Ectodermal cell (in vitro differentiated cells): Measurements from ENCODE around the gene IL1F10.
"Not testable (repeated sequence)": the region's sequence is repeated elsewhere in the genome, so short reads cannot be mapped to it uniquely, and the experiment has no call there.

Source experiments
- H3K27ac ChIP-seq: 2 replicates; pipeline ENCODE4 v1.7.0; 2013; ENCODE audit warnings: mild to moderate bottlenecking, low read depth, low read length; ENCODE audit not compliant: insufficient read depth, poor library complexity, severe bottlenecking
- H3K27me3 ChIP-seq: 2 replicates; pipeline ENCODE4 v1.7.0; 2013; ENCODE audit warnings: mild to moderate bottlenecking, low read length; ENCODE audit not compliant: insufficient read depth, control insufficient read depth, poor library complexity, severe bottlenecking
- H3K36me3 ChIP-seq: one replicate; pipeline ENCODE4 v1.7.0; 2013; ENCODE audit warnings: low read length; ENCODE audit not compliant: control insufficient read depth, insufficient read depth
- H3K4me1 ChIP-seq: one replicate; pipeline ENCODE4 v1.7.0; 2013; ENCODE audit warnings: low read length; ENCODE audit not compliant: control insufficient read depth, insufficient read depth
- H3K4me3 ChIP-seq: 2 replicates; pipeline ENCODE4 v1.7.0; 2013; ENCODE audit warnings: low read depth, low read length, control low read depth; ENCODE audit not compliant: insufficient read depth
- H3K9me3 ChIP-seq: 2 replicates; pipeline ENCODE4 v1.7.0; 2013; ENCODE audit warnings: mild to moderate bottlenecking, low read length, moderate library complexity; ENCODE audit not compliant: control insufficient read depth
- whole genome bisulfite sequencing, 2 experiments: methylation state at CpG; one replicate each; pipeline ENCODE4 v1.1.7; 2013; ENCODE audit warnings: missing lambda C conversion rate in 2 of 2; 5-methylcytosine and 5-hydroxymethylcytosine counted together

Gene IL1F10

GRCh38 chr2:113091231-113091896 is 23.6 kb downstream of the IL1F10 start:
- H3K9me3 ChIP-seq = no peaks in the 10 kb centered on the region
- no peak overlapping the region for H3K4me3 ChIP-seq
- H3K27me3 ChIP-seq = peaks cover 3% of the 10 kb centered on the region
- WGBS, 2 experiments = 91 to 92% methylated on average over 4 of the region's 4 CpGs
- H3K27ac ChIP-seq = no peak overlapping the region
- no peaks in the 10 kb centered on the region for H3K4me1 ChIP-seq
- no peaks in the 10 kb centered on the region for H3K36me3 ChIP-seq

DNA sequence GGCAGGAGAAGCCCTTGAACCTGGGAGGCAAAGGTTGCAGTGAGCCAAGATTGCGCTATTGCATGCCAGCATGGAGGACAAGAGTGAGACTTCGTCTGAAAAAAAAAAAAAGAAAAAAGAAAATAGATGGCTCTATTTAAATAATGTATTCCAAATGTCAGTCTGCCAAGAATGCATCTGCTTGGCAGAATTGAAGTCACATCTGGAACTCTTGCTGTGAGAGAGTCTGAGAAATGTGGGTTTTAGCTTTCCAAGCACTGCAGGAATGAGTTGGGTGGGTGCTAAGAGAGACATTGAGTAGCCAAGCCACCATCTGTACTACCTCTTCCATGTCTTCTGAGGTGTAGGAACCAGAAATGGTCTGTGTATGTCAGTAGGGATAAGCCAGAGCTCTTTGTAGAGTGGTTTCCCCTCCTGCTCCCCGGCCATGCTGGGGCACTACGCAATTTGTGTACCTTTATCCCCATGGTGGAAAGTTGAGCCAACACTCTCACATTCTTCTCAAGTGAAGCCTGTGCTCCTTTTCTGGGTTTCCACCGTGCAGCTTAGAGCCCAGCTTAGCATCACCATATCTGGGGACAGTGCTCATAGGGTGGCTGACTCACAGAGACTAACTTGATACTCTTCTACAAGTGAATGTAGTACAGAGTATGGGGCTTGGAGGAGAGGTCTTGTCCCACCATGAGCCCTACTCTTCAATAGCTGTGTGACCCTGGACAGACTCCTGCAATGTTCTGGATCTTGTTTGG is 25.3 kb downstream of the IL1F10 start:
- Histone ChIP-seq H3K4me3 (no peak overlapping the region), H3K9me3 (peaks cover 2% of the 10 kb centered on the region), H3K27ac (no peak overlapping the region), H3K4me1 (no peaks in the 10 kb centered on the region), H3K27me3 (peaks cover 3% of the 10 kb centered on the region), H3K36me3 (no peaks in the 10 kb centered on the region)
- 88% methylated on average over 5 of the region's 5 CpGs for WGBS, 2 experiments

DNA sequence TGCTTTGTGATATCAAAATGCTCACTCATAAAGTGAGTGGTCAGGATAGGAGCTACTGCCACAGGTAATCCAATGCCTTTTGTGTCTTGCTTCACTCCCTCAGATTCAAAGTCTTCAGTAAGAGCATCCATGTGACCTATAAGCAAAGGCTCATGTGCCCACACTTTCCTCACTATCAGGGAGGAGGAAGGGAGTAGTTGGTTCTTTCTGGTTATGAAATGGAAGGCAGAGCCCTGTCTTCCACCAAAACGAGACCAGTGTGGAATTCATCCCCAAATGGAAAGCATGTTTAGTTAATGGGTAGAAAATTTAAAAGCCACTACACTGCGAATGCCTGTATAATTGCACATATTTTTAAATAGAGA is 25.8 kb downstream of the IL1F10 start:
- whole genome bisulfite sequencing, 2 experiments = 89 to 91% methylated on average over 2 of the region's 2 CpGs
- Histone ChIP-seq H3K9me3 (peaks cover 2% of the 10 kb centered on the region), H3K27me3 (peaks cover 3% of the 10 kb centered on the region), H3K27ac (no peak overlapping the region), H3K4me1 (no peaks in the 10 kb centered on the region), H3K4me3 (no peak overlapping the region), H3K36me3 (no peaks in the 10 kb centered on the region)

- not testable (repeated sequence) for H3K36me3 ChIP-seq, H3K9me3 ChIP-seq
- 95 to 97% methylated on average over 6 to 9 of the region's 14 CpGs for WGBS, 2 experiments
These were observed 28.5 kb downstream of the IL1F10 start for GRCh38 chr2:113096306-113096705.

DNA sequence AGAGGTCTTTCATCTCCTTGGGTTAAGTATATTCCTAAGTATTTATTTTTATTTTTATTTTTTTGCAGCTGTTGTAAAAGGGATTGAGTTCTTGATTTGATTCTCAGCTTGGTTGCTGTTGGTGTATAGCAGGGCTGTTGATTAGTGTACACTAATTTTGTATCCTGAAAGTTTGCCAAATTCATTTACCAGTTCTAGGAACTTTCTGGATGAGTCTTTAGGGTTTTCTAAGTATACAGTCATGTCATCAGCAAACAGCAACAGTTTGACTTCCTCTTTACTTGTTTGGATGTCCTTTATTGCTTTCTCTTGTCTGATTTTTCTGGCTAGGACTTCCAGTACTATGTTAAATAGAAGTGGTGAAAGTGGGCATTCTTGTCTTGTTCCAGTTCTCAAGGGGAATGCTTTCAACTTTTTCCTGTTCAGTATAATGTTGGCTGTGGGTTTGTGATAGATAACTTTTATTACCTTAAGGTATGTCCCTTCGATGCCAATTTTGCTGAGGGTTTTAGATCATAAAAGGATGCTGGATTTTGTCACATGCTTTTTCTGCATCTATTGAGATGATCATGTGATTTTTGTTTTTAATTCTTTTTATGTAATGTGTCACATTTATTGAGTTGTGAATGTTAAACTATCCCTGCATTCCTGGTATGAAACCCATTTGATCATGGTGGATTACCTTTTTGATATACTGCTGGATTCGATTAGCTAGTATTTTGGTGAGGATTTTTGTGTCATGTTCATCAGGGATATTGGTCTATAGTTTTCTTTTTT is 29.3 kb downstream of the IL1F10 start:
- H3K27me3 ChIP-seq, H3K36me3 ChIP-seq, H3K4me1 ChIP-seq, H3K27ac ChIP-seq, H3K4me3 ChIP-seq, H3K9me3 ChIP-seq: not testable (repeated sequence)
- 86 to 87% methylated on average over 2 of the region's 2 CpGs for WGBS, 2 experiments

More at GRCh38 chr2:113096306-113096705, 28.5 kb downstream of the IL1F10 start:
- H3K4me1 ChIP-seq, H3K4me3 ChIP-seq, H3K27ac ChIP-seq, H3K27me3 ChIP-seq: not testable (repeated sequence)

GRCh38 chr2:113098041-113098440 is 30.3 kb downstream of the IL1F10 start:
- 94 to 96% methylated on average over 3 to 4 of the region's 4 CpGs for WGBS, 2 experiments
- no peak overlapping the region for H3K4me3 ChIP-seq
- H3K27me3 ChIP-seq = no peaks in the 10 kb centered on the region
- no peak overlapping the region for H3K27ac ChIP-seq
- no peaks in the 10 kb centered on the region for H3K4me1 ChIP-seq
- H3K9me3 ChIP-seq = peaks cover 2% of the 10 kb centered on the region
- no peaks in the 10 kb centered on the region for H3K36me3 ChIP-seq

DNA sequence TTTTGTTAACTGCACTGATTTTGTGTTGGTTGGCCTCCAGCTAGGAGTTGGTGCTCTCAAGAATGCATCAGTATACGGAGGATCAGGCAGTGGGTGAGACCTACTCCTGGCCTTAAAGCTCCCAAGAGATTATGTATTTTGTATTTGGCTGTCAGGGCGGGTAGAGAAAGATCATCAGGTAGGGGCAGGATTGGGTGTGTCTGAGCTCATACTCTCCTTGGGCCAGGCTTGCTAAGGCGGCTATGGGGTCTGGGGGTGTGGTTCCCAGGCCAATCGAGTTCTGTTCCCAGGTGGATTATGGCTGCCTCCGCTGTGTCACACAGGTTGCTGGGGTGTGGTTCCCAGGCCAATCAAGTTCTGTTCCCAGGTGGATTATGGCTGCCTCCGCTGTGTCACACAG is 30.8 kb downstream of the IL1F10 start:
- no peaks in the 10 kb centered on the region for H3K4me1 ChIP-seq
- no peaks in the 10 kb centered on the region for H3K36me3 ChIP-seq
- H3K27ac ChIP-seq = no peak overlapping the region
- no peaks in the 10 kb centered on the region for H3K27me3 ChIP-seq
- H3K9me3 ChIP-seq = peaks cover 2% of the 10 kb centered on the region
- no peak overlapping the region for H3K4me3 ChIP-seq
- 95 to 96% methylated on average over 6 of the region's 6 CpGs for WGBS, 2 experiments

DNA sequence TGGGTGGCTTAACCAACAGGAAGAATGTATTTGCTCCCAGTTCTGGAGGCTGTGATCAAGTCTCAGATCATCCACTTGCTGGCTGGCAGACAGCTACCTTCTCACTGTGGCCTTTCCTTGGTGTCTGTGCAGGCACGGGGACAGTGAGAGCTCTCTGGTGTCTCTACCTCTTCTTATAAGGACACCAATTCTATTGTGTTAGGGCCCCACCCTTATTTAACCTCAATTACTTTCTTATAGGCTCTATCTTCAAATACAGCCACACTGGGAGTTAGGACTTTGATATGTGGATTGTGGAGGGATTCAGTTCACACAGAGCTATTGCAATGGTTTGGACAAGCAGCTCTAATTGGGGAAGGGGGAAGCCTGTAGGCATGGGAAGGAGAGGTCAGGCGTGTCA is 34.4 kb downstream of the IL1F10 start:
- Histone ChIP-seq H3K27me3 (no peaks in the 10 kb centered on the region), H3K36me3 (no peaks in the 10 kb centered on the region), H3K4me1 (no peaks in the 10 kb centered on the region), H3K27ac (no peak overlapping the region), H3K4me3 (no peak overlapping the region), H3K9me3 (peaks cover 2% of the 10 kb centered on the region)
- 89 to 97% methylated on average over 2 of the region's 2 CpGs for WGBS, 2 experiments

DNA sequence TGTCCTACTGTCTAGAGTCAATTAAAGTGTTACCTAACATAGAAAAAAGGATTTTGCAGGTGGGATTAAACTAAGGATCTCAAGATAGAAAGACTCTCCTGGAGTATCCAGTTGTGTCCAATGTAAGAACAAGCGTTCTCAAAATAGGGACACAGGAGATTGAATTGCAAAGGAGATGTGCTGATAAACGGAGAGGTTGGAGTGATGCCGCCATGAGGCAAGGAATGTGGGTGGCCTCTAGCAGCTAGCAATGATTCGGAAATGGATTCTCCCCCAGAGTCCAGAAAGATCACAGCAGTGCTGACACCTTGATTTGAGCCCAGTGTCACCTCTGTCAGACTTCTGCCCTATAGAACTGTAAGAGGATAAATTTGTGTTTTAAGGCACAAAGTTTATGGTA is 35.5 kb downstream of the IL1F10 start:
- Histone ChIP-seq H3K9me3 (no peaks in the 10 kb centered on the region), H3K4me3 (no peak overlapping the region), H3K36me3 (no peaks in the 10 kb centered on the region), H3K4me1 (no peaks in the 10 kb centered on the region), H3K27ac (no peak overlapping the region), H3K27me3 (no peaks in the 10 kb centered on the region)
- WGBS, 2 experiments = 94 to 96% methylated on average over 4 of the region's 4 CpGs

- no peak overlapping the region for H3K27ac ChIP-seq
- WGBS, 2 experiments = 86 to 93% methylated on average over 3 of the region's 3 CpGs
- H3K9me3 ChIP-seq = no peaks in the 10 kb centered on the region
These were observed 36.4 kb downstream of the IL1F10 start for GRCh38 chr2:113104054-113104611.

More at GRCh38 chr2:113104054-113104611, 36.4 kb downstream of the IL1F10 start:
- no peak overlapping the region for H3K4me3 ChIP-seq
- no peaks in the 10 kb centered on the region for H3K36me3 ChIP-seq
- H3K27me3 ChIP-seq = no peaks in the 10 kb centered on the region
- H3K4me1 ChIP-seq = no peaks in the 10 kb centered on the region
